ENCODE results near the gene ATPAF1. TPM values are rescaled to one million over a fixed set of nuclear protein-coding genes. Genes with fewer than 3 reads are reported as not detected.

The ATPAF1 gene
- polyA plus RNA-seq, 10 donors: 52.2 to 70.5 (median 57.9) TPM

DNA sequence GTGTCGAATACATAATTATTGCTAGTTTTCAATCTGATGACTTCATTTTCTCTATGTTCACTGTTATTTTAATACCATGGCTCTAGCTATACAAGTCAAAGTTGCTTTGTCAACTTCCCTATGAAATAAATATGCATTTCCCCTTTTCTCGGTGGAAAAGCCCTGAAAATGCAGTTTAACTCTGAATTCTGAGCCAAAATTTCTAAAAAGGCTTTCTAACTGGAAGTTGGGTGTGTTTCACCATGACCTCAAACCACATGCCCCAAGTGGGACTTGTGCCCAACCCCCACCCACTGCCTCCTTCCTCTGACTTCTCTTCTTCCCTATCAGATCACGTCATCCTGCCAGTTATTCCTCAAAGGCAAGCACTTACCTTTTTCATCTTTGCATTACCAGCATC, 73.0 kb downstream of the ATPAF1 start:
- peak in 2 of 3 donors; percentile 47 to 65 for DNase-seq

DNA sequence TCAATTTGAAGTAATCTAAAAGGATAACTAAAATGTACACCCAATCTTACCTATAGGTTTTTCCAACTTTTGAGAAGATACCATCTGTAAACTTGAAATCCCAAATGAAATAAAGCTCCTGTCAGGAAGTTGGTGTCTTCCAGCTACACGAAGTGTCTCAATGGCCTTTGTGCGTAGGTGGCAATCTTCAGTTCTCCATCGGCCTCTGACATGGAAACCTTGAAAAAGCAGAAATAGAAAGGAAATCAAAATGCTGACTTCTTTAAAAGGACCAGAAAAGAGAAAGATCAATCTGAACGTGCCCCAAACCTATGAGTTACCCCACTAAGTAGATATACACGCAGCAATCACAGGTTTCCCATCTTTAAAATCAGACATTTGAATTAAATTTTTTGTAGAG, 74.1 kb downstream of the ATPAF1 start:
- no peak for DNase-seq

DNA sequence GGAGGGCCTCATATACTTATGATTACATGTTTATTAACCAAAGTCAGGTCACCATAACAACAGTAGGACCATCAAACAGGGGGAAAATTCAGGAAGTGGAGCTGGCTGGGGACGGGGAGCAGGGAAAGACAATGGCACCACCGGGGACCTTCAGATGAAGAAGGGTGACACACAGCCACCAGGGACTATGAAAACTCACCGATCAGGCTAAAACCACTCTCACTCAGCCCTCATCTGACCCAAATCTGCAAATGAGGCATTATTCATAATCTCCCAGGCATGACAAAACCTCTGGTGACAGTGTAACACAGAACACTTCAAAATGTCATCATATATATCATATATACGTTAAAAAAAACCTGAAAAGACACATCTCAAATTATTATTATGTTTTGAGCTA, 75.3 kb downstream of the ATPAF1 start:
- DNase-seq: no peak

DNA sequence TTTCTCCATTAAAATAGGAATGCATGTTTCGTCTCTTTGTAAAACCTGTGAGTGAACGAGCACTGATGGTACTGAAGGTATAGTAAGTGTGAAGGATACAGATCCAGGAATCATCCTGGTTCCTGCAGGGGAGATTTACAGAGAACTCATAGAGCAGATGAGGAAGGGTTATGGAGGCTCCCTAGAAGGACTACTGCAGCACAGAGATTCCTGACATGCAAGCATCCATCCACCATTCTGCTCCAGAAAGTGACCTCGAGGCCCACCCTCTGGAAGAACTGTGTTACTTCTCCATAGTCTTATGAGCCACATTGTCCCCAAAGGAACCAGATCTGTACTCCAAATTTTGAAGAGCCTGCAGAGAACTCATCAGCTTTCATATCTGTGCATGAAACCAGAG, 78.6 kb downstream of the ATPAF1 start:
- DNase-seq: no peak

DNA sequence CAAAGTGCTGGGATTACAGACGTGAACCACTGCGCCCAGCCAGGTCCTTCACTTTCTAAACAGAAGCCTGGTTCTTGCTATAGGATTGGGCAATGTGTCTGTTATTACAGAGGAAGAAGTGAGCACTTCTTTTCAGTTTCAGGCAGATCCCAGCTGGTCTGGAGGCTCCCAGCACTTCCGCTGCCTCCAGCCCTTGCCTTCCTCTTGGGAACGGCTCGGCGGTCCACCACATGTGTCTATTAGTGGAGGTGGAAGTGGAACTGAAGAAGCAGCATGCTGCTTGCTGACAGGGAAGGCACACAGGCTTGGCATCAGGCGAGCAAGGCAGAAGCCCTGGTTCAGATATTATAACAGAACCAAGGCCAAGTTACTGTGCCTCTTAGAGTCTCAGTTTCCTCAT, 81.1 kb downstream of the ATPAF1 start:
- peak in 1 of 3 donors; percentile 47 for DNase-seq

DNA sequence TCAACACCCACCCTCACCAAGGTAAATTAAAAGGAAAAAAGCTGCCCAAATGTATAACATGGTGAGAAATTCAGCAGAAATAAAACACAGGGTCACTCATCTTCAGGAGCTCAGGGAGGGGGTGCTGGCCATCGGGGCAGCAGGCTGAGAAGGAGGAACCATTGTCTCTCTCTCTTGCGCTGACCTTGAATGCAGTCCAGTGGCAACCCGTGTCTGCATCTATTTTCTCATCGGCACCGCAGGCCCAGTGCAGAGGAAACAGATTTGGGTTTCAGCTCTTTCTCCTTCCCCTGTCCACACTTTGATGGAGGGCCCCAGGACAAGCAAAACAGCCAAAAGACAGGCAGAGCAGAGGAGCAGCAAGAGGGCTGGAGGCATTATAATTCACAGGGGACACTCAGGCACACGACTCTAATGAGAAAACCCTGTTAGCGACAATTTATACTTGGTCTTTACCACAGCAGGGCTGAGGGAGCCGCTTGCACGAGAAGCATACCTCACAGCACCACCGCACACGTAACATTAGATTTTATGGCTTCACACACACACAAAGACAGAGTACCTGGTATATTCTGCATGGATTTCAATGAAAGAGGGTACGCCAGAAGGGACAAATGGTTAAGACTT, 82.7 kb downstream of the ATPAF1 start:
- no peak for DNase-seq

DNA sequence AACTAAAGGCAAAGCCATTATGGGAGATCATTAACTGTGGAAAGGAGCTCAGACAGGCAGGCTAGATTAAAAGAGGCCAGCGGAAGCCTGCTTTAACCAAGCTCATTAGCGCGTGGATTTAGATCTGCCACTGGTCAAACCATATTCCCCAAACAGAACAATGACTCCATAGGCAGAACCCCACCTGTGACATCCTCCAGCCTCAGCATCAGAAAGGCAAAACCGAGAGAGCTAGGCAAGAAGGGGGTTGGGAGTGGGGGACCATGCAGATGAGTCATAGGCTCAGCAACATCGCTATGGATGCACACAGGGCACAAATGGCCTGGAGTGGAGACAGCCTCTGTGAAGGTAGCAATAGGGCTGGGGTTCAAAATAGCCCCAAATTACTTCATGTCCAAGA, 84.7 kb downstream of the ATPAF1 start:
- DNase-seq: no peak

DNA sequence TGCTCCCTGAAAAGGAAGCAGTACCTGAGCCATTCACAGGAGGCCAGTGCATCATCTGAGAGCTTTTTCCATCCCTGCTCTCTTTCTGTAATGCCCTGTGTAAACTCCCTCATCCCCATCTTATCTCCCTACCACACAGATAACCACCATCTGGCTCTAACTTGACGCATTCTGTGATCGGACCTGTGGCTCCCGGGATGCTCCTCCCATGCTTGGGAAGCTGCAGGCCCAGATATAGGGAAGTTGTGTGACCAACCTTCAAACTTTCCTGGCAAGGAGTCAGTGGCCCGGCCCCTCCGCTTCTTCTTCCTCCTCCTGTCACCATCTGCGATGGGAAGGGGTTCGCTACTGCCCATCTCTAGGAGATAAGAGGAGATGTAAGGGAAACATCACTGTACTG, 85.2 kb downstream of the ATPAF1 start:
- DNase-seq: no peak

Other genes starting within 250 kb of the ATPAF1 start
- gene DMBX1, start 178.5 kb downstream of the ATPAF1 start, polyA plus RNA-seq (ENCODE audit: insufficient read length in 10 of 10): under 1 TPM in 1 of 10 donors, not detected in 9; 0.11 TPM
- not detected for gene KNCN, start 116.7 kb downstream of the ATPAF1 start, polyA plus RNA-seq (ENCODE audit: insufficient read length in 10 of 10)
- 10 to 100 TPM; 19.3 to 42.8 (median 25.2) TPM for gene MKNK1, start 64.1 kb downstream of the ATPAF1 start, polyA plus RNA-seq (ENCODE audit: insufficient read length in 10 of 10)
- gene MOB3C, start 51.6 kb downstream of the ATPAF1 start, polyA plus RNA-seq (ENCODE audit: insufficient read length in 10 of 10): 10 to 100 TPM; 11.5 to 15.7 (median 12.7) TPM
- gene TEX38, start 3.5 kb upstream of the ATPAF1 start, polyA plus RNA-seq (ENCODE audit: insufficient read length in 10 of 10): under 1 TPM in 4 of 10 donors, not detected in 6; 0.15 to 0.24 (median 0.21) TPM
- gene EFCAB14, start 50.8 kb upstream of the ATPAF1 start, polyA plus RNA-seq (ENCODE audit: insufficient read length in 10 of 10): 100 to 1,000 TPM in 6 of 10 donors, 10 to 100 TPM in 4; 77.9 to 111 (median 101) TPM
- gene CYP4B1, start 130.7 kb upstream of the ATPAF1 start, polyA plus RNA-seq (ENCODE audit: insufficient read length in 10 of 10): under 1 TPM in 4 of 10 donors, not detected in 6; 0.28 to 0.96 (median 0.51) TPM